GM23338 (cell line): ENCODE measurements around the gene TRIO. TPM values are rescaled to one million over a fixed set of nuclear protein-coding genes. Genes with fewer than 3 reads are reported as not detected.

Experiments
- ATAC-seq: fragments of 200-7000 bp; cut with Tn5 transposase; 3 replicates; pipeline ENCODE4 v1.9.1; 2020
- DNase-seq: peaks from one replicate; pipeline ENCODE4 v3.0.0-alpha.2; 2015; ENCODE audit warnings: low spot score
- H2AFZ ChIP-seq: fragments of 200-600 bp; sonication (generic); 2 replicates; pipeline ENCODE4 v1.8.0; 2016; ENCODE audit warnings: antibody characterized with exemption, mild to moderate bottlenecking, moderate library complexity
- H3F3A ChIP-seq: fragments of 200-600 bp; sonication (generic); replicated peaks from 2 replicates; pipeline ENCODE4 v1.8.0; 2017; ENCODE audit warnings: antibody characterized with exemption, mixed run types, low read depth
- H3K27ac ChIP-seq: fragments of 200-600 bp; sonication (generic); 2 replicates; pipeline ENCODE4 v1.6.1; 2016; ENCODE audit warnings: low read depth
- H3K27me3 ChIP-seq: fragments of 200-600 bp; sonication (generic); 2 replicates; pipeline ENCODE4 v1.8.0; 2016; ENCODE audit warnings: mild to moderate bottlenecking, mixed run types, moderate library complexity; ENCODE audit not compliant: insufficient read depth
- H3K36me3 ChIP-seq: fragments of 200-600 bp; sonication (generic); 2 replicates; pipeline ENCODE4 v1.8.0; 2016; ENCODE audit warnings: mild to moderate bottlenecking; ENCODE audit not compliant: insufficient read depth
- H3K4me1 ChIP-seq: fragments of 200-600 bp; sonication (generic); 2 replicates; pipeline ENCODE4 v1.8.0; 2016; ENCODE audit warnings: mild to moderate bottlenecking, moderate library complexity; ENCODE audit not compliant: insufficient read depth
- H3K4me2 ChIP-seq: fragments of 200-600 bp; sonication (generic); 2 replicates; pipeline ENCODE4 v1.7.1; 2017; ENCODE audit warnings: mixed run types
- H3K4me3 ChIP-seq: fragments of 200-600 bp; sonication (generic); 2 replicates; pipeline ENCODE4 v1.6.1; 2016; ENCODE audit warnings: mixed run types
- H3K79me2 ChIP-seq: fragments of 200-600 bp; sonication (generic); replicated peaks from 2 replicates; pipeline ENCODE4 v1.8.0; 2017; ENCODE audit warnings: mild to moderate bottlenecking; ENCODE audit not compliant: insufficient read depth
- H3K9me2 ChIP-seq: fragments of 200-600 bp; sonication (generic); 2 replicates; pipeline ENCODE4 v1.8.0; 2017; ENCODE audit not compliant: insufficient read depth
- H4K20me1 ChIP-seq: fragments of 200-600 bp; sonication (generic); replicated peaks from 2 replicates; pipeline ENCODE4 v1.8.0; 2017; ENCODE audit warnings: mild to moderate bottlenecking; ENCODE audit not compliant: insufficient read depth
- H3K27ac Mint-ChIP-seq: 2 replicates; pipeline ENCODE4 v1.8.0; 2020; ENCODE audit warnings: inconsistent platforms, mild to moderate bottlenecking, moderate library complexity, mixed read lengths
- H3K27me3 Mint-ChIP-seq: 3 replicates; pipeline ENCODE4 v1.8.0; 2022; ENCODE audit warnings: low read depth, mild to moderate bottlenecking, moderate library complexity, mixed read lengths, inconsistent platforms; ENCODE audit not compliant: insufficient read depth, poor library complexity
- H3K36me3 Mint-ChIP-seq: 3 replicates; pipeline ENCODE4 v1.8.0; 2021; ENCODE audit warnings: low read depth, mild to moderate bottlenecking, inconsistent platforms, moderate library complexity, mixed read lengths
- H3K4me1 Mint-ChIP-seq: 3 replicates; pipeline ENCODE4 v1.8.0; 2020; ENCODE audit warnings: mild to moderate bottlenecking, inconsistent platforms, mixed read lengths
- H3K4me3 Mint-ChIP-seq: 3 replicates; pipeline ENCODE4 v1.8.0; 2021; ENCODE audit warnings: moderate library complexity, mild to moderate bottlenecking, inconsistent platforms, mixed read lengths
- H3K9me3 Mint-ChIP-seq: 3 replicates; pipeline ENCODE4 v1.8.0; 2020; ENCODE audit warnings: moderate library complexity, mild to moderate bottlenecking, inconsistent platforms, mixed read lengths
- CTCF ChIP-seq, 2 experiments: fragments of 200-600 bp in 1 of 2; sonication (generic) in 1 of 2; conservative IDR thresholded peaks; 2 replicates each; pipeline versions ENCODE4 v1.5.1 to v1.6.1; 2016 to 2017; ENCODE audit warnings: antibody characterized with exemption in 2 of 2, low read depth in 2 of 2, mild to moderate bottlenecking in 2 of 2, moderate library complexity in 1 of 2
- ETS1 ChIP-seq: IDR thresholded peaks from 2 replicates; pipeline ENCODE4 v1.6.1; 2016; ENCODE audit warnings: antibody characterized with exemption
- JUNB ChIP-seq: IDR thresholded peaks from one replicate; pipeline ENCODE4 v1.6.1; 2016; ENCODE audit warnings: antibody characterized with exemption; ENCODE audit not compliant: unreplicated experiment
- POLR2AphosphoS5 ChIP-seq: IDR thresholded peaks from 2 replicates; pipeline ENCODE4 v1.6.1; 2016; ENCODE audit warnings: antibody characterized with exemption, low read depth
- REST ChIP-seq: IDR thresholded peaks from one replicate; pipeline ENCODE4 v1.6.1; 2018; ENCODE audit warnings: antibody characterized with exemption; ENCODE audit not compliant: unreplicated experiment
- STAT1 ChIP-seq: IDR thresholded peaks from one replicate; pipeline ENCODE4 v1.6.1; 2016; ENCODE audit warnings: antibody characterized with exemption; ENCODE audit not compliant: unreplicated experiment
- ZNF114 ChIP-seq: fragments of 250-450 bp; sonication (Bioruptor Pico); IDR thresholded peaks from 2 replicates; pipeline ENCODE4 v1.5.0; 2020; ENCODE audit warnings: mild to moderate bottlenecking, moderate library complexity
- ZNF331 ChIP-seq: fragments of 250-450 bp; sonication (Bioruptor Pico); IDR thresholded peaks from 2 replicates; pipeline ENCODE4 v1.5.0; 2020; ENCODE audit warnings: low read depth, mild to moderate bottlenecking, moderate library complexity
- polyA plus RNA-seq: library from polyadenylated mRNA; unstranded; fragments of >200 nt; fragmentation: Nextera tagmentation; extraction: Ambion mirVana; gene quantifications from 2 replicates; pipeline ENCODE4 v1.2.1, GENCODE V29; 2016
- total RNA-seq: library from RNA; depleted of rRNA; stranded (reverse); fragments of >200 nt; shearing (Covaris generic); gene quantifications from 2 replicates; pipeline ENCODE4 v1.2.3, GENCODE V29; 2014; rRNA removed

TRIO gene
- total and polyA plus RNA-seq, 2 experiments from 2014 or later, result 13.8 to 113 TPM

GRCh38 chr5:14557203-14557770 lies 414.1 kb downstream of the TRIO start (continued):
- TF ChIP-seq ETS1 (no peak), POLR2AphosphoS5 (no peak), CTCF (conservative IDR thresholded peaks at IDR 0.05; ENCODE audit: low read depth in 2 of 2) (no peak), ZNF114 (no peak), STAT1 (no peak), ZNF331 (CRISPR knock-in tag) (no peak)

- Mint-ChIP-seq H3K36me3 (no peaks in the 10 kb centered on the region), H3K27ac (no peak overlapping the region), H3K9me3 (no peaks in the 10 kb centered on the region), H3K27me3 (no peaks in the 10 kb centered on the region), H3K4me1 (peaks cover 4% of the 10 kb centered on the region; the same call in 1 of the 3 replicates), H3K4me3 (no peak overlapping the region)
- H3K4me2 ChIP-seq, result no peak overlapping the region
- no peak overlapping the region for H3K27ac ChIP-seq
- TF ChIP-seq REST, result no peak
- no peak for TF ChIP-seq POLR2AphosphoS5
- TF ChIP-seq JUNB, result no peak
- DNase-seq (no peak), ATAC-seq (no peak)
- H3K9me2 ChIP-seq, result no peaks in the 10 kb centered on the region
- H3F3A ChIP-seq, result no peaks in the 10 kb centered on the region
- H3K27me3 ChIP-seq, result no peaks in the 10 kb centered on the region
- no peaks in the 10 kb centered on the region for H3K4me1 ChIP-seq
- no peaks in the 10 kb centered on the region for H3K79me2 ChIP-seq
- H2AFZ ChIP-seq, result peak overlapping the region; percentile 60; the same call in 1 of the 2 replicates
- no peaks in the 10 kb centered on the region for H4K20me1 ChIP-seq
- no peaks in the 10 kb centered on the region for H3K36me3 ChIP-seq
- no peak overlapping the region for H3K4me3 ChIP-seq
Observed at GRCh38 chr5:14557791-14558415, 414.8 kb downstream of the TRIO start.

Other genes starting within 250 kb of the TRIO start
- gene DNAH5, start 198.7 kb upstream of the TRIO start, total RNA-seq, result 0.19 and 0.56 TPM in 2 replicates
- gene DNAH5, start 198.7 kb upstream of the TRIO start, polyA plus RNA-seq, result 0.97 and 1.2 TPM in 2 replicates